ENCODE data around the gene TCERG1. TPM values are rescaled to one million over a fixed set of nuclear protein-coding genes. Genes with fewer than 3 reads are reported as not detected.

The TCERG1 gene
- total RNA-seq, 1 donor from 2014 or later, result 40.5 TPM

- H3K27me3 Mint-ChIP-seq (ENCODE audit: low read depth), result no peaks in the 10 kb centered on the region
- no peaks in the 10 kb centered on the region for H3K4me1 Mint-ChIP-seq (ENCODE audit: low read depth)
- H3K4me3 Mint-ChIP-seq (ENCODE audit: unreplicated experiment), result no peak overlapping the region
- H3K27ac Mint-ChIP-seq (ENCODE audit: unreplicated experiment), result no peak overlapping the region
- H3K36me3 Mint-ChIP-seq (ENCODE audit: low read depth), result peaks cover 53% of the 10 kb centered on the region
- no peaks in the 10 kb centered on the region for H3K9me3 Mint-ChIP-seq (ENCODE audit: low read depth)
- no peak for TF ChIP-seq CTCF (IDR thresholded peaks at IDR 0.05)
- DNase-seq (ENCODE audit: low spot score), result no peak
These were observed 60.3 kb downstream of the TCERG1 start for GRCh38 chr5:146507428-146507827.

GRCh38 chr5:146510559-146511125, 63.5 kb downstream of the TCERG1 start:
- H3K27me3 Mint-ChIP-seq (ENCODE audit: low read depth), result no peaks in the 10 kb centered on the region
- peaks cover 42% of the 10 kb centered on the region for H3K36me3 Mint-ChIP-seq (ENCODE audit: low read depth)
- H3K9me3 Mint-ChIP-seq (ENCODE audit: low read depth), result no peaks in the 10 kb centered on the region
- H3K4me1 Mint-ChIP-seq (ENCODE audit: low read depth), result no peaks in the 10 kb centered on the region
- no peak for TF ChIP-seq CTCF (IDR thresholded peaks at IDR 0.05)
- DNase-seq (ENCODE audit: low spot score), result no peak
- no peak overlapping the region for H3K4me3 Mint-ChIP-seq (ENCODE audit: unreplicated experiment)
- no peak overlapping the region for H3K27ac Mint-ChIP-seq (ENCODE audit: unreplicated experiment)

GRCh38 chr5:146513462-146513861, 66.3 kb downstream of the TCERG1 start:
- no peaks in the 10 kb centered on the region for H3K9me3 Mint-ChIP-seq (ENCODE audit: low read depth)
- peaks cover 24% of the 10 kb centered on the region for H3K36me3 Mint-ChIP-seq (ENCODE audit: low read depth)
- H3K4me1 Mint-ChIP-seq (ENCODE audit: low read depth), result no peaks in the 10 kb centered on the region
- H3K4me3 Mint-ChIP-seq (ENCODE audit: unreplicated experiment), result no peak overlapping the region
- H3K27ac Mint-ChIP-seq (ENCODE audit: unreplicated experiment), result no peak overlapping the region
- H3K27me3 Mint-ChIP-seq (ENCODE audit: low read depth), result no peaks in the 10 kb centered on the region
- TF ChIP-seq CTCF (IDR thresholded peaks at IDR 0.05), result no peak
- no peak for DNase-seq (ENCODE audit: low spot score)

GRCh38 chr5:146514575-146514974, 67.4 kb downstream of the TCERG1 start:
- Mint-ChIP-seq H3K9me3 (ENCODE audit: low read depth) (no peaks in the 10 kb centered on the region), H3K4me3 (ENCODE audit: unreplicated experiment) (no peak overlapping the region), H3K27me3 (ENCODE audit: low read depth) (no peaks in the 10 kb centered on the region), H3K4me1 (ENCODE audit: low read depth) (no peaks in the 10 kb centered on the region), H3K36me3 (ENCODE audit: low read depth) (peaks cover 19% of the 10 kb centered on the region), H3K27ac (ENCODE audit: unreplicated experiment) (no peak overlapping the region)
- DNase-seq (ENCODE audit: low spot score), result no peak
- TF ChIP-seq CTCF (IDR thresholded peaks at IDR 0.05), result no peak

GRCh38 chr5:146515473-146516150, 68.5 kb downstream of the TCERG1 start:
- Mint-ChIP-seq H3K36me3 (ENCODE audit: low read depth) (peaks cover 12% of the 10 kb centered on the region), H3K4me3 (ENCODE audit: unreplicated experiment) (no peak overlapping the region), H3K4me1 (ENCODE audit: low read depth) (no peaks in the 10 kb centered on the region), H3K27ac (ENCODE audit: unreplicated experiment) (no peak overlapping the region), H3K27me3 (ENCODE audit: low read depth) (no peaks in the 10 kb centered on the region), H3K9me3 (ENCODE audit: low read depth) (no peaks in the 10 kb centered on the region)
- no peak for DNase-seq (ENCODE audit: low spot score)
- no peak for TF ChIP-seq CTCF (IDR thresholded peaks at IDR 0.05)

Data from chondrocyte (in vitro differentiated cells).